Neural cell (in vitro differentiated cells): ENCODE measurements around the gene MEIS1. TPM values are rescaled to one million over a fixed set of nuclear protein-coding genes. Genes with fewer than 3 reads are reported as not detected.

Source experiments
- H2AFZ ChIP-seq: fragments of 200-600, 300-800 bp; sonication (generic), shearing (Covaris generic); 2 replicates; pipeline ENCODE4 v1.6.0; 2014; ENCODE audit warnings: low read depth, mild to moderate bottlenecking, antibody characterized with exemption, low read length, moderate library complexity
- H3F3A ChIP-seq: fragments of 200-600 bp; shearing (Covaris generic); 2 replicates; pipeline ENCODE4 v1.6.1; 2016; ENCODE audit warnings: mild to moderate bottlenecking, moderate library complexity, mixed read lengths, antibody characterized with exemption, low read length; ENCODE audit not compliant: insufficient read depth, poor library complexity, severe bottlenecking
- H3K27ac ChIP-seq: fragments of 200-600, 300-800 bp; sonication (generic), shearing (Covaris generic); 2 replicates; pipeline ENCODE4 v1.5.1; 2014; ENCODE audit warnings: mild to moderate bottlenecking, low read length, moderate library complexity
- H3K27me3 ChIP-seq: fragments of 300-800, 200-600 bp; sonication (generic), shearing (Covaris generic); 2 replicates; pipeline ENCODE4 v1.6.0; 2014; ENCODE audit warnings: mild to moderate bottlenecking, low read depth, low read length, moderate library complexity; ENCODE audit not compliant: insufficient read depth
- H3K36me3 ChIP-seq: fragments of 300-800, 200-600 bp; sonication (generic), shearing (Covaris generic); 2 replicates; pipeline ENCODE4 v1.5.1; 2014; ENCODE audit warnings: mild to moderate bottlenecking, antibody characterized with exemption, low read length, moderate library complexity; ENCODE audit not compliant: insufficient read depth
- H3K4me2 ChIP-seq: fragments of 300-800, 200-600 bp; sonication (generic), shearing (Covaris generic); 2 replicates; pipeline ENCODE4 v1.6.0; 2014; ENCODE audit warnings: mild to moderate bottlenecking, low read length
- H3K4me3 ChIP-seq: fragments of 300-800, 200-600 bp; sonication (generic), shearing (Covaris generic); 2 replicates; pipeline ENCODE4 v1.5.1; 2014; ENCODE audit warnings: mild to moderate bottlenecking, low read length, moderate library complexity
- H3K79me2 ChIP-seq: fragments of 200-600 bp; shearing (Covaris generic); replicated peaks from 2 replicates; pipeline ENCODE4 v1.6.0; 2014; ENCODE audit warnings: mild to moderate bottlenecking, low read length, moderate library complexity; ENCODE audit not compliant: insufficient read depth
- H3K9ac ChIP-seq: fragments of 300-800, 200-600 bp; sonication (generic), shearing (Covaris generic); 2 replicates; pipeline ENCODE4 v1.6.1; 2016; ENCODE audit warnings: mild to moderate bottlenecking, low read length, mixed read lengths
- H3K9me2 ChIP-seq: fragments of 200-600 bp; shearing (Covaris generic); 2 replicates; pipeline ENCODE4 v1.6.1; 2016; ENCODE audit warnings: mild to moderate bottlenecking, low read length, mixed read lengths; ENCODE audit not compliant: insufficient read depth
- H3K9me3 ChIP-seq: fragments of 200-600, 300-800 bp; sonication (generic), shearing (Covaris generic); 2 replicates; pipeline ENCODE4 v1.6.1; 2016; ENCODE audit warnings: mild to moderate bottlenecking, mixed run types, low read length, moderate library complexity, mixed read lengths
- H4K20me1 ChIP-seq: fragments of 200-600 bp; shearing (Covaris generic); 2 replicates; pipeline ENCODE4 v1.6.1; 2016; ENCODE audit warnings: mild to moderate bottlenecking, mixed run types; ENCODE audit not compliant: insufficient read depth
- CTCF ChIP-seq: fragments of 450-650 bp; IDR thresholded peaks from 2 replicates; pipeline ENCODE4 v1.5.1; 2014; ENCODE audit warnings: antibody characterized with exemption, mild to moderate bottlenecking, moderate library complexity; ENCODE audit not compliant: poor library complexity, severe bottlenecking
- EP300 ChIP-seq: fragments of 450-650 bp; conservative IDR thresholded peaks from 2 replicates; pipeline ENCODE4 v1.6.1; 2014; ENCODE audit warnings: antibody characterized with exemption, mild to moderate bottlenecking, moderate library complexity; ENCODE audit not compliant: poor library complexity, severe bottlenecking
- EZH2 ChIP-seq: fragments of 200-600, 300-800 bp; shearing (Covaris generic), sonication (generic); IDR thresholded peaks from 2 replicates; pipeline ENCODE4 v1.6.1; 2014; ENCODE audit warnings: antibody characterized with exemption, low read length, borderline replicate concordance, mild to moderate bottlenecking; ENCODE audit not compliant: insufficient read depth, poor library complexity, severe bottlenecking
- MXI1 ChIP-seq: fragments of 450-650 bp; conservative IDR thresholded peaks from 2 replicates; pipeline ENCODE4 v1.6.1; 2014; ENCODE audit warnings: antibody characterized with exemption, mild to moderate bottlenecking; ENCODE audit not compliant: poor library complexity, severe bottlenecking
- POLR2AphosphoS5 ChIP-seq: IDR thresholded peaks from 2 replicates; pipeline ENCODE4 v1.6.1; 2012
- RAD21 ChIP-seq: fragments of 450-650 bp; conservative IDR thresholded peaks from 2 replicates; pipeline ENCODE4 v1.6.1; 2014; ENCODE audit warnings: antibody characterized with exemption, mild to moderate bottlenecking, moderate library complexity
- REST ChIP-seq: IDR thresholded peaks from 2 replicates; pipeline ENCODE4 v1.6.1; 2012; ENCODE audit warnings: borderline replicate concordance
- SMC3 ChIP-seq: fragments of 450-650 bp; conservative IDR thresholded peaks from 2 replicates; pipeline ENCODE4 v1.6.1; 2014; ENCODE audit warnings: antibody characterized with exemption, mild to moderate bottlenecking, moderate library complexity; ENCODE audit not compliant: poor library complexity
- TAF1 ChIP-seq: IDR thresholded peaks from 2 replicates; pipeline ENCODE4 v1.6.1; 2012; ENCODE audit warnings: low read depth
- polyA plus RNA-seq: library from polyadenylated mRNA; depleted of rRNA; stranded (reverse); fragments of >200 nt; gene quantifications from 2 replicates; pipeline ENCODE4 v1.2.3, GENCODE V29; 2014

Gene MEIS1
- polyA plus RNA-seq, 1 donor from 2014 or later = 46.5 TPM

GRCh38 chr2:66452214-66452613, 17.3 kb downstream of the MEIS1 start:
- H3K4me2 ChIP-seq = no peak overlapping the region
- no peaks in the 10 kb centered on the region for H3F3A ChIP-seq
- no peaks in the 10 kb centered on the region for H4K20me1 ChIP-seq
- no peaks in the 10 kb centered on the region for H3K36me3 ChIP-seq
- H3K27ac ChIP-seq = no peak overlapping the region
- H3K9ac ChIP-seq = no peak overlapping the region
- no peaks in the 10 kb centered on the region for H3K9me3 ChIP-seq
- peaks cover 62% of the 10 kb centered on the region for H3K79me2 ChIP-seq
- TF ChIP-seq TAF1 (no peak), RAD21 (no peak), CTCF (no peak), MXI1 (no peak), EZH2 (no peak)
- H3K4me3 ChIP-seq = no peak overlapping the region
- H2AFZ ChIP-seq = no peak overlapping the region
- H3K9me2 ChIP-seq = no peaks in the 10 kb centered on the region
- H3K27me3 ChIP-seq = no peaks in the 10 kb centered on the region

- no peak overlapping the region for H3K4me3 ChIP-seq
- no peak for TF ChIP-seq SMC3
- TF ChIP-seq EZH2 = no peak
- no peak for TF ChIP-seq CTCF
- H3K27me3 ChIP-seq = no peaks in the 10 kb centered on the region
- H3K4me2 ChIP-seq = no peak overlapping the region
- no peak overlapping the region for H2AFZ ChIP-seq
- peaks cover 55% of the 10 kb centered on the region for H3K79me2 ChIP-seq
- no peaks in the 10 kb centered on the region for H3F3A ChIP-seq
- H3K9me2 ChIP-seq = no peaks in the 10 kb centered on the region
- H3K36me3 ChIP-seq = no peaks in the 10 kb centered on the region
- H4K20me1 ChIP-seq = no peaks in the 10 kb centered on the region
- no peaks in the 10 kb centered on the region for H3K9me3 ChIP-seq
- H3K9ac ChIP-seq = no peak overlapping the region
- no peak overlapping the region for H3K27ac ChIP-seq
These were observed 18.0 kb downstream of the MEIS1 start for GRCh38 chr2:66452917-66453316.

GRCh38 chr2:66455490-66455889, 20.6 kb downstream of the MEIS1 start:
- H3K36me3 ChIP-seq = no peaks in the 10 kb centered on the region
- no peaks in the 10 kb centered on the region for H3F3A ChIP-seq
- no peaks in the 10 kb centered on the region for H3K9me3 ChIP-seq
- no peak overlapping the region for H3K27ac ChIP-seq
- no peaks in the 10 kb centered on the region for H4K20me1 ChIP-seq
- no peak overlapping the region for H3K4me2 ChIP-seq
- H3K27me3 ChIP-seq = no peaks in the 10 kb centered on the region
- H3K9me2 ChIP-seq = no peaks in the 10 kb centered on the region
- H3K9ac ChIP-seq = no peak overlapping the region
- H3K4me3 ChIP-seq = no peak overlapping the region
- TF ChIP-seq TAF1 = no peak
- no peak for TF ChIP-seq REST
- TF ChIP-seq CTCF = no peak
- TF ChIP-seq EZH2 = no peak
- no peak for TF ChIP-seq RAD21
- TF ChIP-seq POLR2AphosphoS5 = no peak
- TF ChIP-seq MXI1 = no peak
- no peak for TF ChIP-seq SMC3
- TF ChIP-seq EP300 = no peak
- no peak overlapping the region for H2AFZ ChIP-seq
- H3K79me2 ChIP-seq = peaks cover 45% of the 10 kb centered on the region
